ENCODE measurements around the gene DAP. TPM values are rescaled to one million over a fixed set of nuclear protein-coding genes. Genes with fewer than 3 reads are reported as not detected.

Gene DAP
- total RNA-seq, 1 experiment from 2014 or later, result 95.9 TPM

DNA sequence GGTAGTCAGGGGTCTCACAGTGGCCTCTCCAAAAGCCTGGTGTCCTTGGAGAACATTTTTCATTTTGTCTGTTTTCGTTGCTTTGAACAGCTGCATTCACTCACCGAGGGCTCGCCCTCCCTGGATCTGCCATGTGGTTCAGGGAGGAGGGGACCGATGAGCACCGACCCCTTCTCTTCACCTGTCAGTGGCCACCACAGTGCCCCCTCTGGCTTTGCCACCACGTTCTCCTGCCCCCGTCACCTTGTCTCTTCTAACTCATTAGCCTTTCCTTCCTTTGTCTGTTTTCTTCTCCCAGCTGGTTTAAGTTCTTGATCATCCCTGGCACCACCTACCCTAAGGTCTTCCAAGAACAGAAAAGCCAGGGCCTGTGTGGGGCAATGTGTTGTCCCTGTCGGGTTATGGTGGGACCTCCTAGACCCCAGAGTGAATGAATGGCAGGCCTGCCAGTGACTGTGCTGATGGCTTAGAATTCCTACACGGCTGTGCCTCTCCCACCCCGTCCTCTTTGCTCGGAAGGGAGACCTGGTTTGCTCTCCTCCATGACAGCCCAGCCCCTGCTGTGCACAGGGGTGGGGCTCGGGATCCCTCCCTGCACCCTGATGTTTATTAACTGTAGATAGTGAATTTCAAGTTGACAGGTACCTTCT lies 107.2 kb downstream of the DAP start:
- no peak overlapping the region for H3K27ac ChIP-seq (ENCODE audit: low read depth, low read length, poor library complexity, severe bottlenecking)
- BruUV-seq (replicated peaks), result no TSS peak
- ChIA-PET POLR2A (ENCODE audit: low non-redundant PET) (no interaction called here), CTCF (no interaction called here)
- H3K9me3 ChIP-seq (ENCODE audit: low read depth, low read length, poor library complexity, severe bottlenecking), result no peaks in the 10 kb centered on the region
- TF ChIP-seq, protein P1, sequence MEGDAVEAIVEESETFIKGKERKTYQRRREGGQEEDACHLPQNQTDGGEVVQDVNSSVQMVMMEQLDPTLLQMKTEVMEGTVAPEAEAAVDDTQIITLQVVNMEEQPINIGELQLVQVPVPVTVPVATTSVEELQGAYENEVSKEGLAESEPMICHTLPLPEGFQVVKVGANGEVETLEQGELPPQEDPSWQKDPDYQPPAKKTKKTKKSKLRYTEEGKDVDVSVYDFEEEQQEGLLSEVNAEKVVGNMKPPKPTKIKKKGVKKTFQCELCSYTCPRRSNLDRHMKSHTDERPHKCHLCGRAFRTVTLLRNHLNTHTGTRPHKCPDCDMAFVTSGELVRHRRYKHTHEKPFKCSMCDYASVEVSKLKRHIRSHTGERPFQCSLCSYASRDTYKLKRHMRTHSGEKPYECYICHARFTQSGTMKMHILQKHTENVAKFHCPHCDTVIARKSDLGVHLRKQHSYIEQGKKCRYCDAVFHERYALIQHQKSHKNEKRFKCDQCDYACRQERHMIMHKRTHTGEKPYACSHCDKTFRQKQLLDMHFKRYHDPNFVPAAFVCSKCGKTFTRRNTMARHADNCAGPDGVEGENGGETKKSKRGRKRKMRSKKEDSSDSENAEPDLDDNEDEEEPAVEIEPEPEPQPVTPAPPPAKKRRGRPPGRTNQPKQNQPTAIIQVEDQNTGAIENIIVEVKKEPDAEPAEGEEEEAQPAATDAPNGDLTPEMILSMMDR (conservative IDR thresholded peaks at IDR 0.05; ENCODE audit: low read depth, low read length), result no peak
- no peak for TF ChIP-seq EZH2 (IDR thresholded peaks at IDR 0.05; ENCODE audit: borderline replicate concordance, low read depth, low read length, poor library complexity, severe bottlenecking)
- H3K4me3 ChIP-seq (ENCODE audit: low read depth, low read length, poor library complexity, severe bottlenecking), result no peak overlapping the region
- H3K4me1 ChIP-seq (ENCODE audit: insufficient read depth, low read length, poor library complexity, severe bottlenecking), result no peaks in the 10 kb centered on the region
- no peak for DNase-seq (ENCODE audit: low spot score)
- intact Hi-C loops (cut with micrococcal nuclease; ENCODE audit: unreplicated experiment), result no loop called here
- H3K36me3 ChIP-seq (ENCODE audit: insufficient read depth, low read length, poor library complexity, severe bottlenecking), result no peaks in the 10 kb centered on the region
- H3K27me3 ChIP-seq (replicated peaks; ENCODE audit: insufficient read depth, low read depth, low read length, poor library complexity), result no peaks in the 10 kb centered on the region

DNA sequence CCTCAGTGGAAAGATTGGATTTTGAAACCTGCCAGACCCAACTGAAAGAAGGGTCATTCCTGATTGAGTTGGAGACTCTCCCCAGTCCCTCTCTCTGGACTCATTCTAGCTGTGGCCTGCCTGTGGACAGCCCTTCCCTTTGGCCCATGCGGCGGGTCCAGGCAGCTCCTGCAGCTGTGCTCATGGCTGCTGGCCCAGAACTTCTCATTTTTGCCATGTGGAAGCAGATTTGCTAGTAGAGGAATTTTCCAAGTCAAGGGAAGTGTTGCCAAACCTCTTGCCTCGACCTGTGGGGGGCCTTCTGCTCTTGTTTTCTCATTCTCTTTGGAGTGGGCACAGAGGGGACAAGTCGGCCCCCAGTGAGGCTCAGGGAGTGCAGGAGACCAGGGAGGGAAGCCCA lies 108.0 kb downstream of the DAP start:
- intact Hi-C loops (cut with micrococcal nuclease; ENCODE audit: unreplicated experiment), result no loop called here
- no peak for TF ChIP-seq EZH2 (IDR thresholded peaks at IDR 0.05; ENCODE audit: borderline replicate concordance, low read depth, low read length, poor library complexity, severe bottlenecking)
- TF ChIP-seq, protein P1 (conservative IDR thresholded peaks at IDR 0.05; ENCODE audit: low read depth, low read length), result no peak
- no peaks in the 10 kb centered on the region for H3K36me3 ChIP-seq (ENCODE audit: insufficient read depth, low read length, poor library complexity, severe bottlenecking)
- DNase-seq (ENCODE audit: low spot score), result no peak
- H3K4me1 ChIP-seq (ENCODE audit: insufficient read depth, low read length, poor library complexity, severe bottlenecking), result no peaks in the 10 kb centered on the region
- H3K27ac ChIP-seq (ENCODE audit: low read depth, low read length, poor library complexity, severe bottlenecking), result no peak overlapping the region
- no peak overlapping the region for H3K4me3 ChIP-seq (ENCODE audit: low read depth, low read length, poor library complexity, severe bottlenecking)
- POLR2A ChIA-PET (ENCODE audit: low non-redundant PET), result interaction anchor here (0.6 kb wide), 1 partner anchor 291 kb away, joined by 4 read pairs; no protein-coding TSS in a partner anchor
- no TSS peak for BruUV-seq (replicated peaks)
- H3K27me3 ChIP-seq (replicated peaks; ENCODE audit: insufficient read depth, low read depth, low read length, poor library complexity), result no peaks in the 10 kb centered on the region
- CTCF ChIA-PET, result no interaction called here
- no peaks in the 10 kb centered on the region for H3K9me3 ChIP-seq (ENCODE audit: low read depth, low read length, poor library complexity, severe bottlenecking)

DNA sequence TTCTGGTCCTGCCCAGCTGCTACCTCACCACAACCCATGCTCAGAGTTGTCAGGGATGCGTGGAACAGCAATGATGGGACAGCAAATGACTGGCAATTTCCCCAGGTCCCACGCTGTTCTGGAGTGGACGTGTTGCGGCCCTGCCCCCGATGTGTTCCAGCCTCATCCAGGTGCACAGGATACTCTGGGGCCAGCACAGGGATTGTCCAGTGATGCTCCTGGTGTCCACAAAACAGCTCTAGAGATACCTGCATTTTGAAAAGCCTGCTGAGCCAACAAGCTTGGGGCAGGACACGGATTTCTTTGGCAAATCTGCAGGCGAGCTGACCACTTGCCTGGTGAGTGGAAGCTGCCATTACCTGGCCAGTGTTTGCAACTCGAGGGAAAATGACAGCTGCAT lies 108.4 kb downstream of the DAP start:
- no peaks in the 10 kb centered on the region for H3K9me3 ChIP-seq (ENCODE audit: low read depth, low read length, poor library complexity, severe bottlenecking)
- no TSS peak for BruUV-seq (replicated peaks)
- no peak overlapping the region for H3K4me3 ChIP-seq (ENCODE audit: low read depth, low read length, poor library complexity, severe bottlenecking)
- ChIA-PET POLR2A (ENCODE audit: low non-redundant PET) (interaction anchor here (0.6 kb wide), 1 partner anchor 291 kb away, joined by 4 read pairs; no protein-coding TSS in a partner anchor), CTCF (no interaction called here)
- no peak for DNase-seq (ENCODE audit: low spot score)
- no peak overlapping the region for H3K27ac ChIP-seq (ENCODE audit: low read depth, low read length, poor library complexity, severe bottlenecking)
- intact Hi-C loops (cut with micrococcal nuclease; ENCODE audit: unreplicated experiment), result no loop called here
- no peaks in the 10 kb centered on the region for H3K4me1 ChIP-seq (ENCODE audit: insufficient read depth, low read length, poor library complexity, severe bottlenecking)
- TF ChIP-seq EZH2 (IDR thresholded peaks at IDR 0.05; ENCODE audit: borderline replicate concordance, low read depth, low read length, poor library complexity, severe bottlenecking), result no peak
- TF ChIP-seq, protein P1 (conservative IDR thresholded peaks at IDR 0.05; ENCODE audit: low read depth, low read length), result no peak
- no peaks in the 10 kb centered on the region for H3K36me3 ChIP-seq (ENCODE audit: insufficient read depth, low read length, poor library complexity, severe bottlenecking)
- H3K27me3 ChIP-seq (replicated peaks; ENCODE audit: insufficient read depth, low read depth, low read length, poor library complexity), result no peaks in the 10 kb centered on the region

All from A673 (cell line).